Naive thymus-derived CD8-positive, alpha-beta T cell (primary cell): ENCODE data around the gene MRTO4. TPM values are rescaled to one million over a fixed set of nuclear protein-coding genes. Genes with fewer than 3 reads are reported as not detected.
A peak's percentile ranks its signal among the peaks of the same experiment; 100 is the strongest.
"Not testable (repeated sequence)": the region's sequence is repeated elsewhere in the genome, so short reads cannot be mapped to it uniquely, and the experiment has no call there.

ENCODE experiments used
- ATAC-seq, 2 donors: fragments of 150-1000 bp; cut with Tn5 transposase in 1 of 2; sonication (Bioruptor Pico), chemical (Tn5 transposase) in 1 of 2; 1 replicate in 1 of 2; 2 replicates in 1 of 2; pipeline ENCODE4 v1.10.0; 2021; ENCODE audit warnings: mild to moderate bottlenecking in 2 of 2, moderate library complexity in 2 of 2
- POLR2A ChIA-PET: fragments of 350-600 bp; sonication (Branson Sonifier 250); formaldehyde crosslinking; loops from one replicate; lab custom pipeline; 2021; ENCODE audit warnings: antibody characterized with exemption; lab: Charles Lee
- DNase-seq, 10 donors: peaks; one replicate each; pipeline versions ENCODE4 v3.0.0 to v3.0.0-alpha.2; 2020 to 2022
- H3K27ac Mint-ChIP-seq, 10 donors: one replicate each; pipeline ENCODE4 v1.8.0; 2020 to 2022; ENCODE audit warnings: mild to moderate bottlenecking in 10 of 10, mixed read lengths in 10 of 10, moderate library complexity in 4 of 10, inconsistent platforms in 1 of 10
- H3K27me3 Mint-ChIP-seq, 5 donors: one replicate each; pipeline ENCODE4 v1.8.0; 2021 to 2022; ENCODE audit warnings: mixed read lengths in 5 of 5
- H3K36me3 Mint-ChIP-seq, 3 donors: one replicate each; pipeline ENCODE4 v1.8.0; 2020 to 2022; ENCODE audit warnings: mixed read lengths in 3 of 3, mild to moderate bottlenecking in 2 of 3, inconsistent platforms in 1 of 3
- H3K4me1 Mint-ChIP-seq, 4 donors: one replicate each; pipeline ENCODE4 v1.8.0; 2021 to 2022; ENCODE audit warnings: mixed read lengths in 4 of 4
- H3K4me3 Mint-ChIP-seq, 10 donors: one replicate each; pipeline ENCODE4 v1.8.0; 2020 to 2022; ENCODE audit warnings: mild to moderate bottlenecking in 10 of 10, mixed read lengths in 10 of 10, moderate library complexity in 6 of 10, inconsistent platforms in 1 of 10
- H3K9me3 Mint-ChIP-seq, 9 donors: one replicate each; pipeline ENCODE4 v1.8.0; 2020 to 2022; ENCODE audit warnings: mixed read lengths in 9 of 9, mild to moderate bottlenecking in 3 of 9, inconsistent platforms in 1 of 9, moderate library complexity in 1 of 9
- polyA plus RNA-seq, 3 donors: library from polyadenylated mRNA; unstranded; fragments of 300-500 nt; fragmentation: Illumina TruSeq; gene quantifications; one replicate each; pipeline ENCODE4 v1.2.3, GENCODE V29; 2021
- total RNA-seq, 8 experiments: library from RNA in 2 of 8; stranded (reverse) in 2 of 8; gene quantifications; one replicate each; pipeline ENCODE4 v1.2.3 and lab custom pipeline; 2021 to 2026

The MRTO4 gene
- total and polyA plus RNA-seq, 5 experiments from 2014 or later: 24.7 to 38.0 (median 34.7) TPM

DNA sequence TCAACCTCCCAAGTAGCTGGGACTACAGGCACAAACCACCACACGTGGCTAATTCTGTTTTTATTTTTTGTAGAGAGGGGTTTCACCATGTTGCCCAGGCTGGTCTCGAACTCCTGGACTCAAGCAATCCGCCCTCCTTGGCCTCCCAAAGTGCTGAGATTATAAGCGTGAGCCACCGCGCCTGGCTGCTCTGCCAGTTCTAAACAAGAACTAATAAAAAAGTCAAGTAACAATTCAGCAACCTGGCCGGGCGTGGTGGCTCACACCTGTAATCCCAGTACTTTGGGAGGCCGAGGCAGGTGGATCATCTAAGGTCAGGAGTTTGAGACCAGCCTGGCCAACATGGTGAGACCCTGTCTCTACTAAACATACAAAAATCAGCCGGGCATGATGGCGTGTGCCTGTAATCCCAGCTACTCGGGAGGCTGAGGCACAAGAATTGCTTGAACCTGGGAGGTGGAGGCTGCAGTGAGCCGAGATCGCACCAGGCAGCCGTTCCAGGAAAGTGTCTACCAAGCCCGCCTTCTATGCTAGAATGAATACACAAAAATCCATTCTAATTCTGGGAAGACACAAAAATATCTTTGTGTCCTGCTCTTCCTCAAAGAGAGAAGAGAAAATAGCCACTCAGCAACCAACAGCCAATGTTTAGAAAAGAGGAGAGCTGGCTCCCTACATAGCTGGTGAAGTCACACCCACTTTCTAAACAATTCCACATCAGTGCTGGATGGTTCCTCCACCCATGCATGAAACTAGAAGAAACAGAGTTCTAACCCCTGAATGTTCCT, 19.7 kb upstream of the MRTO4 start:
- H3K9me3 Mint-ChIP-seq, H3K27me3 Mint-ChIP-seq, H3K27ac Mint-ChIP-seq, H3K4me1 Mint-ChIP-seq, POLR2A ChIA-PET, ATAC-seq, H3K4me3 Mint-ChIP-seq: not testable (repeated sequence)
- peak in 1 of 10 donors; percentile 40 for DNase-seq
- H3K36me3 Mint-ChIP-seq: peaks cover 0 to 85% (median 11%) of the 10 kb centered on the region in 3 donors

DNA sequence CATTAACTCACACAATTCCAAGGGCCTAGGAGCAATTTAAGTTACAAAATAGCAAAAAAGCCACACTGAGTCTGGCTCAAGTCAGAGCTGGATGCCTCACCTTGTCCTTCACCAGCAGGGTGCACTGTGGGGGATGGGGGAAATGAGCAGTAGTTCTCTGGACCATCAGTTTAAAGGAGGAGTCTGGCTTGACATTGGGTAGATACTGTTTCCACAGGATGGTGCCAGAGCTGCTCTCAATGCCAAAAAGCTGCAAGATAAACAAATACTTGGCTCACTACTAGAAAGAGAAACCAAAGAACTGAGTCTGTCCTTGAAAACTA, 19.1 kb upstream of the MRTO4 start:
- no peak overlapping the region for H3K4me3 Mint-ChIP-seq

DNA sequence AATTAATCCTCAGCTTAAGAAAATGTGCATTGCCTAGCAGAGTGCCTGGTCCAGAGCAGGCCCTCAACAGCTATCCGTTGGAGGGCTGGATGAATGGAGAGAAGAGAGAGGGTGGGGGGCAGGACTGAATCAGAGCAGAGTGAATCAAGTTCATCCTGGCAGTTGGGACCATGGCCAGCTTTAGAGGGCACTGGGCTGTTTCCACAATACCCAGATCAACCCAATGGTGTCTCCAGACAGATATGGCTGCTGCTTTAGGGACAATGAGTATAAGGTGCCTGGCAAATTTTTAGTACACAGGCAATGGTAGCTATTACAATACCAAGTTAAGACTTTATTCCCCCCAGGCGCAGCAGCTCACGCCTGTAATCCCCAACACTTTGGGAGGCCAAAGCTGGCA, 17.4 kb upstream of the MRTO4 start:
- H3K4me3 Mint-ChIP-seq: no peak overlapping the region
- ATAC-seq (no peak), DNase-seq (peak in 1 of 10 donors; percentile 6)
- no peaks in the 10 kb centered on the region for H3K4me1 Mint-ChIP-seq
- no peak overlapping the region for H3K27ac Mint-ChIP-seq
- POLR2A ChIA-PET: interaction anchor here (0.9 to 1.4 kb wide), 2 partner anchors 18 to 23 kb away, joined by 3 to 4 read pairs; partner anchors contain the start of gene MRTO4
- H3K9me3 Mint-ChIP-seq: no peaks in the 10 kb centered on the region
- H3K27me3 Mint-ChIP-seq: no peaks in the 10 kb centered on the region
- peaks cover 0 to 85% (median 17%) of the 10 kb centered on the region in 3 donors for H3K36me3 Mint-ChIP-seq

More for the DNA sequence above, 19.1 kb upstream of the MRTO4 start:
- H3K36me3 Mint-ChIP-seq: peaks cover 0 to 86% (median 11%) of the 10 kb centered on the region in 3 donors
- ATAC-seq (no peak), DNase-seq (peak in 1 of 10 donors; percentile 21)
- H3K4me1 Mint-ChIP-seq: no peaks in the 10 kb centered on the region
- no peak overlapping the region for H3K27ac Mint-ChIP-seq
- no peaks in the 10 kb centered on the region for H3K9me3 Mint-ChIP-seq
- POLR2A ChIA-PET: no interaction called here
- H3K27me3 Mint-ChIP-seq: no peaks in the 10 kb centered on the region

DNA sequence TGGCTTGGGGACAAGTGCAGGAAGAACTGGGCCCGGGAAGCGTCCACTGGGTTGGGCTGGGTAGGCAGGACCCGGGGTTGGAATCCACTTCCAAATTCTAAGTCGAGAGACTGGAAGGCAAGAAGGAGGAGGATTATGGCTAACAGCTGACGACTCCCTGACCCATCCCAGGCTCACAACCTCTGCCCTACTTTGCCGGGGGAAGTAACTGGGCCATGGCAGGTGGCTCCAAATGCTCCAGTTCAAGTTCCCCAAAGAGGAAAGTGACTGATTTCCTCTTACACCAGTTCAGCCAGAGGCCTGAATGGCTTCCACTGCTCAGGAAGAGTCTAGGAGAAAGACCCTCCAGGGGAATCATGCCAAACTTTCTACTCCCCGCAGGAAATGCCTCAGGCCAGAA, 11.7 kb upstream of the MRTO4 start:
- no peak for ATAC-seq
- POLR2A ChIA-PET: no interaction called here
- peaks cover 0 to 6% (median 0%) of the 10 kb centered on the region in 4 donors for H3K4me1 Mint-ChIP-seq

DNA sequence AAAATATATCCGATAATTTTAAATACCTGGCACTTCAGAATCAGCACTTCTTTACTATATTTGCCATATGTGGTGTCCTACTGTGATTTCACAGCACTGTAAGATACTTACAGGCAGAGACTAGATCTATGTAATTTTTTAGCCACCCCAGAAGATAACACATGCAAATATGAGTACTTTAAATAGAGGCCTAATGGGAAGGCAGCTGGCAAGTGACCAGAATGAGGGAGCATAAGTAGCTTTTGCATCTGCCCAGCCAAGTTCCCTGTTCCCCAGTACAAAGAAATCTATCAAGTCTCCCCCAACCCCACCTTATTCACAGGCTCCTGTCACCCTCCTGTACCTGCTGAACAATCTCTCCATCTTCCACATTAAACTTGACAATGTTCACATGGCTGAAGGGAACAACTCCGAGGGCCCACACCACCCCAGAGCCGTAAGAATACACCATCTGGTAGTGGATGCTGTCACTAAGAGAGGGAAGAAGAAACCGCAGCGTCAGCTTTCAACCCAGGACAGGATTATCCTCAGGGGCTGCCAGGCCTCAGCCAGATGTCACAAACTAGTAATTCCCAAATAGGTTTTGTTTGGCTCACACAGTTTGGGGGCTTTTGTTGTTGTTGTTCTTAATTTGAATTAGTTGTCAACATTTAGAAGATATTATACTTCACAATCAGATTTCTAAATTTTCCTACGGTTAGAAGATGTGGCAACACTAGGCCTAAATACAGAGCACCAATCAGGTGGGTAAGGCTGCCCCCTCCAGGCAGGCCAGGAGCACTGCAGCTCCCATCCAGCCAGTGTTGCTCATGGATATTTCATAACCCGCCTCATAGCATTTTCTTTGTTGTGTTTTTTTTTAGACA, 10.7 kb upstream of the MRTO4 start:
- H3K9me3 Mint-ChIP-seq: no peaks in the 10 kb centered on the region

More for the DNA sequence above, 11.7 kb upstream of the MRTO4 start:
- Mint-ChIP-seq H3K4me3 (no peak overlapping the region), H3K27ac (no peak overlapping the region), H3K9me3 (no peaks in the 10 kb centered on the region), H3K36me3 (peaks cover 0 to 95% (median 27%) of the 10 kb centered on the region in 3 donors), H3K27me3 (no peaks in the 10 kb centered on the region)
- DNase-seq: peak in 1 of 10 donors; percentile 3

DNA sequence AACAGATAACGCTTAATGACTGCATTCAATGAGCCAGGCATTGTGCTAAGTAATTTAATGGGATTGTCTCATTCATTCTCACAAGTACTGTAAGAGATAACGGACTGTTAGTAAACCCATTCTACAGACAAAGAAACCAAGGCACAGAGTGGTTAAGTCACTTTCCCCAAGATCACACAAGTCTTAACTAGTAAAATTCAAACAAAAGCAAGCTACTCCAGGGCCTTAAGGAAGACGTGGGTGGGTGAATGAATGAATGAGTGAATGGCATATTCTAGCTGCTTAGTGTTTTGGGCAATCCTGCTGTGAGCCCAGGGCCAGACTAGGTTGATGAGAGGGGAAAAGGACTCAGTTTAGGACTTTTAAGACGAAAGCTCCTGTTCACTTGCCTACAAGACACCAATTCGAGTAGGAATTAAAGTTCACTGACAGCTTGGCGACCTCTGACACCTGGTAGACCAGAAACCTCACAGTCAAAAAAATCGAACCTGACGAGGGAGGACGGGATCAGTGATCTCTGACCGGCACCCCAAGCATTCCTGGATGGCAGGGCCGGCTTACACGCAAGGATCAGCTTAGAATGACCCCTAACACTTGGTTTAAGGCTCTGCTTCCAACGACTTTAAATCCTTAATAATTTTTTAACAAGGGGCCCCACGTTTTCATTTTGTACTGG, 838 bp upstream of the MRTO4 start:
- H3K4me1 Mint-ChIP-seq: peaks cover 12 to 51% (median 32%) of the 10 kb centered on the region in 4 donors
- no peak for ATAC-seq
- no peaks in the 10 kb centered on the region for H3K27me3 Mint-ChIP-seq
- H3K9me3 Mint-ChIP-seq: no peaks in the 10 kb centered on the region
- H3K4me3 Mint-ChIP-seq: peak overlapping the region; percentile 92 to 96 (median 94)
- H3K36me3 Mint-ChIP-seq: peaks cover 0 to 14% (median 0%) of the 10 kb centered on the region in 3 donors
- H3K27ac Mint-ChIP-seq: peak overlapping the region; percentile 92 to 98 (median 95)
- DNase-seq: peak in 2 of 10 donors; percentile 5 to 10
- POLR2A ChIA-PET: interaction anchor here (0.9 to 1.5 kb wide), 11 partner anchors 8 to 347 kb away, joined by 3 to 8 read pairs (median 3); partner anchors contain the start of genes AKR7A2, AKR7A3, SLC66A1 and UBR4

More for the DNA sequence above, 10.7 kb upstream of the MRTO4 start:
- no peak overlapping the region for H3K4me3 Mint-ChIP-seq
- H3K27me3 Mint-ChIP-seq: no peaks in the 10 kb centered on the region
- ATAC-seq (peak; percentile 95 to 97), DNase-seq (peak; percentile 50 to 78 (median 69))
- H3K27ac Mint-ChIP-seq: peak overlapping the region in 5 of 10 donors; percentile 58 to 86 (median 71)
- H3K4me1 Mint-ChIP-seq: peaks cover 0 to 6% (median 0%) of the 10 kb centered on the region in 4 donors
- H3K36me3 Mint-ChIP-seq: peaks cover 0 to 93% (median 27%) of the 10 kb centered on the region in 3 donors
- POLR2A ChIA-PET: no interaction called here

DNA sequence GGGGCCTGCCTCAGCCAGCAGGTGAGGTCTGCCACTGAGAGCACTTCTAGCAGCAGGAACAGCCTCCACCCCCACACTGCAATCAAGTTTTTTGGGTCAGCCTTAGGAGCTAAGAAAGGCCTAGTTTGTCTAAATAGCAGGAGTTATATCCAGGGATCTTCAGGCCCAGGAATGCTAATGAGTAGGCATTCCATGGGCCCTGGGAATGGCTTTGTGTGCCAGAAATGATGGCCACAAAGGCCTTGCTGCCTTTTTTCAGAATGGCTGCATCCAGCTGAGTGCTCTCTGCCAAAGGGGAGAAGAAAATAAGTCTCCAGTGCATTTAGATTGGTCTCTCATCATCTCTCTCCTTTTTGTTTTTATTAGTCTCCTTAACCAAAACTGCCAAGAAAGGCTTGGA, 2.8 kb downstream of the MRTO4 start:
- POLR2A ChIA-PET: no interaction called here
- Mint-ChIP-seq H3K9me3 (no peaks in the 10 kb centered on the region), H3K4me1 (peaks cover 15 to 47% (median 32%) of the 10 kb centered on the region in 4 donors), H3K4me3 (no peak overlapping the region), H3K27me3 (no peaks in the 10 kb centered on the region), H3K27ac (no peak overlapping the region), H3K36me3 (peaks cover 0 to 45% (median 4%) of the 10 kb centered on the region in 3 donors)
- DNase-seq: no peak
- no peak for ATAC-seq

DNA sequence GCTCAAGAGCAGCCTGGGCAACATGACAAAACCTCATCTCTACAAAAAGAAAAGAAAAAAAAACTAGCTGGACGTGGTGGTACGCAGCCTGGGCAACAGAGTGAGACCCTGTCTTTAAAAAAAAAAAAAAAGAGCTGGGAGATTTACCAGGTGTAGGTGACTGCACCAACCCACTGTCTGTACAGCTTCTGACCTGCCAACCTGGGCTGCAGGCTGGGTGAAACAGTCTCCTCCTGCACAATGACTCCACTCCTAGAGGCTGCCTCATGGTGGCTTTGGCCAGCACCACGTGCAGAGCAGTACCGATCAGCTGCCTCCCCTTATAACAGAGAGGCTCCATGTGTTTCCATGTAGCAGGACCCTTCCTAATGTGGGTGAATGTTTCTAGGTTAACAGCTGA, 3.7 kb downstream of the MRTO4 start:
- DNase-seq: no peak
- Mint-ChIP-seq H3K27ac (peak overlapping the region in 2 of 10 donors; percentile 33 to 57), H3K4me3 (no peak overlapping the region), H3K4me1 (peaks cover 15 to 41% (median 29%) of the 10 kb centered on the region in 4 donors), H3K9me3 (no peaks in the 10 kb centered on the region), H3K36me3 (peaks cover 0 to 53% (median 4%) of the 10 kb centered on the region in 3 donors), H3K27me3 (no peaks in the 10 kb centered on the region)
- POLR2A ChIA-PET: no interaction called here
- ATAC-seq: no peak

DNA sequence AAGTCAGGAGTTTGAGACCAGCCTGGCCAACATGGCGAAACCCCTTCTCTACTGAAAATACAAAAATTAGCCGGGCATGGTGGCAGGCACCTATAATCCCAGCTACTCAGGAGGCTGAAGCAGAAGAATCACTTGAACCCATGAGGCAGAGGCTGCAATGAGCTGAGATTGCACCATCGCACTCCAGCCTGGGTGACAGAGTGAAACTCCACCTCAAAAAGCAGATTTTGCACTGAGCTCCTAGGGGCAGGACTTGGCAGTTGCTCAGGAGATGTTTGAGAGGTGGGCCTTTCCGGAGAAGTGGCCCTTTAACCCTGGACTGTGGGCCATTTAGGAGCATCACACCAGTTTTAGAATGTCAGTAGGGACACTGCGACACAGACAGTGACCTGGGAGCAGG, 4.7 kb downstream of the MRTO4 start:
- H3K4me3 Mint-ChIP-seq, H3K9me3 Mint-ChIP-seq, POLR2A ChIA-PET, H3K27me3 Mint-ChIP-seq, DNase-seq, ATAC-seq, H3K27ac Mint-ChIP-seq: not testable (repeated sequence)
- peaks cover 0 to 57% (median 4%) of the 10 kb centered on the region in 3 donors for H3K36me3 Mint-ChIP-seq
- peaks cover 13 to 32% (median 20%) of the 10 kb centered on the region in 4 donors for H3K4me1 Mint-ChIP-seq

DNA sequence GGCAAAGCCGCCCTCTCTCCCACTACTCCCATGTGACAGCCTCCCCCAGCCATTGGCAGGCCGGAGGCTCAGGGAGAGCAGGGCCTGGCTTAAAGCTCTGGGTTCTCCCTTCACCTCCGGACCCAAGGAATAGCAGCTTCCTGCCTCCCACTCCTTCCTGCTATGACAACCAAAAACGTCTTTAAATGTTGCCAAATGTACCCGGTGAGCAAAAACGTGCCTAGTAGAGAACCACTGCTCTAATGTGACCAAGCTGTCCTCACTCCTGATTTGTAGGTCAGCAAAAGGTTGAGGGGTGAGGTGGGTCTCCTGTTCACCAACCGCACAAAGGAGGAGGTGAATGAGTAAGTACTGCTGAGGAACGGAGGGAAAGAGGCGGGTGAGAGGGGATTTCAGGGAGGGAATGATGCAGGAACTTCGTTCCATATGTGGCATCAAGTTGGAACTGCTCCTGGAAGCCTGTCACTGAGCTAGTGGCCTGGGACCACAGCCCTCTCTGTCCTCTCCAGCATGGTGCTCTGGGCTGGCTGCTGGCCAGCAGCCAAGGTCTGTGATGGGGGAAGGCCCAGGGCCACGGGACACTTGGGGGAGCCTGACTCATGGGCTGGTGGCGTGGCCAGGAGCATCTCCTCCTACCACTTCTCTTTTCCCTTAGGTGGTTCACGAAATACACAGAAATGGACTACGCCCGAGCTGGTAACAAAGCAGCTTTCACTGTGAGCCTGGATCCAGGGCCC, 5.7 kb downstream of the MRTO4 start:
- Mint-ChIP-seq H3K36me3 (peaks cover 0 to 57% (median 4%) of the 10 kb centered on the region in 3 donors), H3K4me3 (peak overlapping the region in 1 of 10 donors; percentile 60), H3K9me3 (no peaks in the 10 kb centered on the region), H3K27ac (peak overlapping the region in 3 of 10 donors; percentile 51 to 78 (median 58)), H3K27me3 (no peaks in the 10 kb centered on the region), H3K4me1 (peaks cover 13 to 29% (median 14%) of the 10 kb centered on the region in 4 donors)
- DNase-seq (no peak), ATAC-seq (no peak)
- POLR2A ChIA-PET: interaction anchor here (1.0 kb wide), 1 partner anchor 9 kb away, joined by 3 read pairs; no protein-coding TSS in a partner anchor

DNA sequence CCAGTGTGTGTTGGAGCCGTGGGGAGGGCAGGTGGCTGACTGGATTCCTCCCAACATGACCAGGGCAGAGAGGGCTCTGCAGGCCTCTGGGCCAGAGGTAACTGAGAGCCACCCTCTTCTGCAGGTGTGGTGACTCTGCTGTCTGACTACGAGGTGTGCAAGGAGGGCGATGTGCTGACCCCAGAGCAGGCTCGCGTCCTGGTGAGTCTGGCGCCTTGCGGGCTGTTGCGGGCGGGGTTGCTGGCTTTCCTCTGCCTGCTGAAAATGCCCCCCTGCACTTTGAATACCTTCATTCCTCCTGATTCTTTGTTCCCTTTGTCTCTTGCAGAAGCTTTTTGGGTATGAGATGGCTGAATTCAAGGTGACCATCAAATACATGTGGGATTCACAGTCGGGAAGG, 6.7 kb downstream of the MRTO4 start:
- no peak for ATAC-seq

More for the DNA sequence above, 6.7 kb downstream of the MRTO4 start:
- Mint-ChIP-seq H3K4me3 (no peak overlapping the region), H3K9me3 (no peaks in the 10 kb centered on the region), H3K27me3 (no peaks in the 10 kb centered on the region), H3K4me1 (peaks cover 6 to 20% (median 7%) of the 10 kb centered on the region in 4 donors), H3K36me3 (peaks cover 0 to 57% (median 4%) of the 10 kb centered on the region in 3 donors), H3K27ac (peak overlapping the region in 1 of 10 donors; percentile 9)
- DNase-seq: no peak
- POLR2A ChIA-PET: no interaction called here
